ENCODE data around the gene PCDHGA7. TPM values are rescaled to one million over a fixed set of nuclear protein-coding genes. Genes with fewer than 3 reads are reported as not detected.
"Not testable (repeated sequence)": the region's sequence is repeated elsewhere in the genome, so short reads cannot be mapped to it uniquely, and the experiment has no call there.

The PCDHGA7 gene
- total RNA-seq, 2 experiments from 2014 or later: 0.06 TPM; not detected in 1

DNA sequence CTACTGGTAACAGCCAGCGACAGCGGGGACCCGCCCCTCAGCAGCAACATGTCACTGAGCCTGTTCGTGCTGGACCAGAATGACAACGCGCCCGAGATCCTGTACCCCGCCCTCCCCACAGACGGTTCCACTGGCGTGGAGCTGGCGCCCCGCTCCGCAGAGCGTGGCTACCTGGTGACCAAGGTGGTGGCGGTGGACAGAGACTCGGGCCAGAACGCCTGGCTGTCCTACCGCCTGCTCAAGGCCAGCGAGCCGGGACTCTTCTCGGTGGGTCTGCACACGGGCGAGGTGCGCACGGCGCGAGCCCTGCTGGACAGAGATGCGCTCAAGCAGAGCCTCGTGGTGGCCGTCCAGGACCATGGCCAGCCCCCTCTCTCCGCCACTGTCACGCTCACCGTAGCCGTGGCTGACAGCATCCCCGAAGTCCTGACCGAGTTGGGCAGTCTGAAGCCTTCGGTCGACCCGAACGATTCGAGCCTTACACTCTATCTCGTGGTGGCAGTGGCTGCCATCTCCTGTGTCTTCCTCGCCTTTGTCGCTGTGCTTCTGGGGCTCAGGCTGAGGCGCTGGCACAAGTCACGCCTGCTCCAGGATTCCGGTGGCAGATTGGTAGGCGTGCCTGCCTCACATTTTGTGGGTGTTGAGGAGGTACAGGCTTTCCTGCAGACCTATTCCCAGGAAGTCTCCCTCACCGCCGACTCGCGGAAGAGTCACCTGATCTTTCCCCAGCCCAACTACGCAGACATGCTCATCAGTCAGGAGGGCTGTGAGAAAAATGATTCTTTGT lies 12.1 kb downstream of the PCDHGA7 start:
- CTCF ChIA-PET, POLR2A ChIA-PET: not testable (repeated sequence)

GRCh38 chr5:141397756-141398551 lies 15.4 kb downstream of the PCDHGA7 start, which contains the start of gene PCDHGB5:
Gene PCDHGB5 (plus strand): TSS chr5:141397947. CDS start chr5:141398128, 181 bp downstream.
- CTCF ChIA-PET: interaction anchor here (0.6 to 1.3 kb wide), 3 partner anchors 37 to 126 kb away, joined by 3 to 4 read pairs (median 3); no protein-coding TSS in a partner anchor
- POLR2A ChIA-PET: not testable (repeated sequence)

- ChIA-PET CTCF (no interaction called here), POLR2A (no interaction called here)
Observed at GRCh38 chr5:141398608-141399007, 16.1 kb downstream of the PCDHGA7 start.

GRCh38 chr5:141399555-141400258 lies 17.2 kb downstream of the PCDHGA7 start:
- ChIA-PET CTCF (no interaction called here), POLR2A (no interaction called here)

- POLR2A ChIA-PET: no interaction called here
- CTCF ChIA-PET: interaction anchor here (1.1 kb wide), 1 partner anchor 12 kb away, joined by 4 read pairs; no protein-coding TSS in a partner anchor
Observed at GRCh38 chr5:141402553-141403243, 20.2 kb downstream of the PCDHGA7 start, which contains the start of gene PCDHGA9. Gene PCDHGA9 (plus strand): TSS chr5:141402778. CDS start chr5:141402953, 175 bp downstream.

DNA sequence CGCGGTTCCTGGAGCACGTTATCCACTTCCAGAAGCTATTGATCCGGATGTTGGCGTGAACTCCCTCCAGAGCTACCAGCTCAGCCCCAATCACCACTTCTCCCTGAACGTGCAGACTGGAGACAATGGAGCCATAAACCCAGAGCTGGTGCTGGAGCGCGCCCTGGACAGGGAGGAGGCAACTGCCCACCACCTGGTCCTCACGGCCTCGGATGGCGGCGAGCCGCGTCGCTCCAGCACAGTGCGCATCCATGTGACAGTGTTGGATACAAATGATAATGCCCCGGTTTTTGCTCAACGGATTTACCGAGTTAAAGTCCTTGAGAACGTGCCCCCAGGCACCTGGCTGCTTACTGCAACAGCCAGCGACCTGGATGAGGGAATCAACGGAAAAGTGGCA lies 20.8 kb downstream of the PCDHGA7 start:
- POLR2A ChIA-PET: no interaction called here

GRCh38 chr5:141407790-141408505 lies 25.4 kb downstream of the PCDHGA7 start, which contains the start of gene PCDHGB6:
Gene PCDHGB6 (plus strand): TSS chr5:141408021. CDS start chr5:141408203, 182 bp downstream.
- POLR2A ChIA-PET: not testable (repeated sequence)
- CTCF ChIA-PET: interaction anchor here (1.4 kb wide), 1 partner anchor 150 kb away, joined by 4 read pairs; no protein-coding TSS in a partner anchor

More for the DNA sequence above, 20.8 kb downstream of the PCDHGA7 start:
- CTCF ChIA-PET: interaction anchor here (1.1 kb wide), 1 partner anchor 13 kb away, joined by 4 read pairs; no protein-coding TSS in a partner anchor

GRCh38 chr5:141409598-141410306 lies 27.2 kb downstream of the PCDHGA7 start:
- CTCF ChIA-PET: no interaction called here

GRCh38 chr5:141411575-141411974 lies 29.0 kb downstream of the PCDHGA7 start:
- POLR2A ChIA-PET: no interaction called here
- CTCF ChIA-PET: no interaction called here

More at GRCh38 chr5:141409598-141410306, 27.2 kb downstream of the PCDHGA7 start:
- POLR2A ChIA-PET: interaction anchor here (0.7 kb wide), 1 partner anchor 89 kb away, joined by 8 read pairs; the partner anchor contains the start of gene TAF7

DNA sequence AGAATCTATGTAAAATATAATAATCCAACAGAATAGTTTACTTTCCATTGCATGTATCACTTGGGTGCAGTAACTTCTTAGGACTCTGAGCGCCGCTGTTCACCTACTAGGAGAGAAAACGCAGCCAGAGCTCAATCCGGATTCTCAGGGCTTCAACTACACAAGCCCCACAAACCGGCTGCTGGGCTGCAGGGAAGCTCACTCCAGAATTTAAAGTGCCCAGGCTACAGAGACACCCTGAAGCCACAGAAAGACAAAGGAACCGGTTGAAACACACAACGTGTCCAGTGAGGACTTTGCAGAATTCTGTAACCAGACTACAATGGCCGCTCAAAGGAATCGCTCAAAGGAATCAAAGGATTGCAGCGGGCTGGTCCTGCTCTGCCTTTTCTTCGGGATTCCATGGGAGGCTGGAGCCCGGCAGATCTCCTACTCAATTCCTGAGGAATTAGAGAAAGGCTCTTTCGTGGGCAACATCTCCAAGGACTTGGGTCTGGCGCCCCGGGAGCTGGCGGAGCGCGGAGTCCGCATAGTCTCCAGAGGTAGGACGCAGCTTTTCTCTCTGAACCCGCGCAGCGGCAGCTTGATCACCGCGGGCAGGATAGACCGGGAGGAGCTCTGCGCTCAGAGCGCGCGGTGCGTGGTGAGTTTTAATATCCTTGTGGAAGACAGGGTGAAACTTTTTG lies 30.5 kb downstream of the PCDHGA7 start, which contains the start of gene PCDHGA10:
Gene PCDHGA10, plus strand, starts transcription at position 134 of the 686 bp plus-strand sequence. Its CDS starts 189 bp downstream, at position 323.
- ChIA-PET POLR2A (no interaction called here), CTCF (interaction anchor here (0.8 to 1.8 kb wide), 11 partner anchors 9 to 146 kb away, joined by 3 to 9 read pairs (median 5); partner anchors contain the start of genes PCDHGA12 and TAF7)

DNA sequence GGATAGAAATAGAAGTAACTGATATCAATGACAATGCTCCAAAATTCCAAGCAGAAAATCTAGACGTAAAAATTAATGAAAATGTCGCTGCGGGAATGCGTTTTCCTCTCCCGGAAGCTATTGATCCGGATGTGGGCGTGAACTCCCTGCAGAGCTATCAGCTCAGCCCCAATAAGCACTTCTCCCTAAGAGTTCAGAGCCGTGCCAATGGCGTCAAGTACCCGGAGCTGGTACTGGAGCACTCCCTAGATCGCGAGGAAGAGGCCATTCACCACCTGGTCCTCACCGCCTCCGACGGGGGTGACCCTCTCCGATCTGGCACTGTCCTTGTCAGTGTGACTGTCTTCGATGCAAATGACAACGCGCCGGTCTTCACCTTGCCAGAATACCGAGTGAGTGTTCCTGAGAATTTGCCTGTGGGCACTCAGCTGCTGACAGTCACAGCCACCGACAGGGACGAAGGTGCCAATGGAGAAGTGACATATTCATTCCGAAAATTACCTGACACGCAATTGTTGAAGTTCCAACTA lies 31.1 kb downstream of the PCDHGA7 start:
- CTCF ChIA-PET: interaction anchor here (0.8 to 1.8 kb wide), 8 partner anchors 8 to 145 kb away, joined by 3 to 9 read pairs (median 5); partner anchors contain the start of genes PCDHGA12 and TAF7
- POLR2A ChIA-PET: no interaction called here

DNA sequence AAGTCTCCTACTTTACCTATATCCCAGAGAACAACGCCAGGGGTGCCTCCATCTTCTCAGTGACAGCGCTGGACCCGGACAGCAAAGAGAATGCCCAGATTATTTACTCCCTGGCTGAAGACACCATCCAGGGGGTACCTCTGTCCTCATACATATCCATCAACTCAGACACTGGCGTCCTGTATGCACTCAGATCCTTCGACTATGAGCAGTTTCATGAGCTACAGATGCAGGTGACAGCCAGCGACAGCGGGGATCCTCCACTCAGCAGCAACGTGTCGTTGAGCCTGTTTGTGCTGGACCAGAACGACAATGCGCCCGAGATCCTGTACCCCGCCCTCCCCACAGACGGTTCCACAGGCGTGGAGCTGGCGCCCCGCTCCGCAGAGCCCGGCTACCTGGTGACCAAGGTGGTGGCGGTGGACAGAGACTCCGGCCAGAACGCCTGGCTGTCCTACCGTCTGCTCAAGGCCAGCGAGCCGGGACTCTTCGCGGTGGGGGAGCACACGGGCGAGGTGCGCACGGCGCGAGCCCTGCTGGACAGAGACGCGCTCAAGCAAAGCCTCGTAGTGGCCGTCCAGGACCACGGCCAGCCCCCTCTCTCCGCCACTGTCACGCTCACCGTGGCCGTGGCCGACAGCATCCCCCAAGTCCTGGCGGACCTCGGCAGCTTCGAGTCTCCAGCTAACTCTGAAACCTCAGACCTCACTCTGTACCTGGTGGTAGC lies 32.2 kb downstream of the PCDHGA7 start:
- POLR2A ChIA-PET: not testable (repeated sequence)
- CTCF ChIA-PET: interaction anchor here (1.8 kb wide), 1 partner anchor 16 kb away, joined by 5 read pairs; the partner anchor contains the start of gene PCDHGA12

DNA sequence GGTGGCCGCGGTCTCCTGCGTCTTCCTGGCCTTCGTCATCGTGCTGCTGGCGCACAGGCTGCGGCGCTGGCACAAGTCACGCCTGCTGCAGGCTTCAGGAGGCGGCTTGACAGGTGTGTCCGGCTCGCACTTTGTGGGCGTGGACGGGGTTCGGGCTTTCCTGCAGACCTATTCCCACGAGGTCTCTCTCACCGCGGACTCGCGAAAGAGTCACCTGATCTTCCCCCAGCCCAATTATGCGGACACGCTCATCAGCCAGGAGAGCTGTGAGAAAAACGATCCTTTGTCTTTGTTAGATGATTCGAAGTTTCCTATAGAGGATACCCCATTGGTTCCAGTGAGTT lies 32.7 kb downstream of the PCDHGA7 start:
- CTCF ChIA-PET: interaction anchor here (1.5 kb wide), 1 partner anchor 99 kb away, joined by 3 read pairs; no protein-coding TSS in a partner anchor
- POLR2A ChIA-PET: not testable (repeated sequence)

GRCh38 chr5:141417494-141418172 lies 35.1 kb downstream of the PCDHGA7 start, which contains the start of gene PCDHGB7:
Gene PCDHGB7 (plus strand): TSS chr5:141417677. CDS start chr5:141417860, 183 bp downstream.
- CTCF ChIA-PET: interaction anchor here (0.7 to 1.6 kb wide), 4 partner anchors 96 to 147 kb away, joined by 3 to 5 read pairs (median 3); no protein-coding TSS in a partner anchor
- POLR2A ChIA-PET: not testable (repeated sequence)
